Skeletal muscle tissue (tissue), 4 donors: ENCODE results near the gene HFM1. TPM values are rescaled to one million over a fixed set of nuclear protein-coding genes. Genes with fewer than 3 reads are reported as not detected.
"Not testable (repeated sequence)": the region's sequence is repeated elsewhere in the genome, so short reads cannot be mapped to it uniquely, and the experiment has no call there.

Experiments used
- H3K27ac ChIP-seq: one replicate; pipeline ENCODE4 v1.7.0; 2013; ENCODE audit warnings: mild to moderate bottlenecking, low read depth, low read length, inconsistent platforms
- H3K27me3 ChIP-seq, 3 donors: one replicate each; pipeline ENCODE4 v1.7.0; 2013; ENCODE audit warnings: low read length in 3 of 3; ENCODE audit not compliant: control insufficient read depth in 3 of 3, insufficient read depth in 3 of 3
- H3K36me3 ChIP-seq, 3 donors: one replicate each; pipeline ENCODE4 v1.7.0; 2013; ENCODE audit warnings: low read length in 3 of 3; ENCODE audit not compliant: control insufficient read depth in 3 of 3, insufficient read depth in 3 of 3
- H3K4me1 ChIP-seq, 3 donors: one replicate each; pipeline ENCODE4 v1.7.0; 2013; ENCODE audit warnings: low read length in 3 of 3, mild to moderate bottlenecking in 3 of 3; ENCODE audit not compliant: control insufficient read depth in 3 of 3, insufficient read depth in 3 of 3
- H3K4me3 ChIP-seq, 3 donors: one replicate each; pipeline ENCODE4 v1.7.0; 2013; ENCODE audit warnings: low read length in 3 of 3
- H3K9ac ChIP-seq, 3 donors: one replicate each; pipeline ENCODE4 v1.7.0; 2013; ENCODE audit warnings: low read length in 3 of 3, mild to moderate bottlenecking in 3 of 3, moderate library complexity in 2 of 3, low read depth in 1 of 3
- H3K9me3 ChIP-seq, 3 donors: one replicate each; pipeline ENCODE4 v1.7.0; 2013; ENCODE audit warnings: low read length in 3 of 3; ENCODE audit not compliant: control insufficient read depth in 3 of 3
- total RNA-seq: library from RNA; depleted of rRNA; stranded (reverse); fragments of >200 nt; gene quantifications from one replicate; pipeline ENCODE4 v1.2.3, GENCODE V29; 2014
- donor health status: Osteomylitis.

The HFM1 gene
- 16.2 TPM for total RNA-seq

- Histone ChIP-seq H3K9me3 (no peaks in the 10 kb centered on the region), H3K9ac (peak within 1 kb of the TSS; percentile 85 to 97 (median 89)), H3K4me3 (peak within 1 kb of the TSS; percentile 75 to 81 (median 78)), H3K4me1 (no peaks in the 10 kb centered on the region), H3K27me3 (no peaks in the 10 kb centered on the region), H3K27ac (peak within 1 kb of the TSS; percentile 89), H3K36me3 (no peaks in the 10 kb centered on the region)
These were observed at the start of gene HFM1 for GRCh38 chr1:91404151-91405012. HFM1 (minus strand) TSS chr1:91404837; CDS start chr1:91401082, 3,755 bp downstream.

GRCh38 chr1:91454136-91454535 lies 49.5 kb upstream of the HFM1 start:
- Histone ChIP-seq H3K4me3 (no peak overlapping the region), H3K36me3 (no peaks in the 10 kb centered on the region), H3K4me1 (peaks cover 0 to 4% (median 0%) of the 10 kb centered on the region in 3 donors), H3K27ac (no peak overlapping the region), H3K27me3 (no peaks in the 10 kb centered on the region), H3K9me3 (no peaks in the 10 kb centered on the region), H3K9ac (no peak overlapping the region)

GRCh38 chr1:91450260-91450659 lies 45.6 kb upstream of the HFM1 start:
- no peaks in the 10 kb centered on the region for H3K27me3 ChIP-seq
- no peak overlapping the region for H3K9ac ChIP-seq
- H3K27ac ChIP-seq, result no peak overlapping the region
- H3K4me1 ChIP-seq, result peaks cover 0 to 4% (median 0%) of the 10 kb centered on the region in 3 donors
- H3K4me3 ChIP-seq, result no peak overlapping the region
- no peaks in the 10 kb centered on the region for H3K9me3 ChIP-seq
- no peaks in the 10 kb centered on the region for H3K36me3 ChIP-seq

GRCh38 chr1:91447782-91448181 lies 43.1 kb upstream of the HFM1 start:
- H3K36me3 ChIP-seq, H3K9ac ChIP-seq, H3K4me1 ChIP-seq, H3K9me3 ChIP-seq, H3K27ac ChIP-seq, H3K4me3 ChIP-seq, H3K27me3 ChIP-seq: not testable (repeated sequence)

- not testable (repeated sequence) for H3K27me3 ChIP-seq, H3K9ac ChIP-seq, H3K9me3 ChIP-seq, H3K27ac ChIP-seq, H3K36me3 ChIP-seq, H3K4me1 ChIP-seq, H3K4me3 ChIP-seq
These were observed 37.3 kb upstream of the HFM1 start for GRCh38 chr1:91441980-91442379.

- Histone ChIP-seq H3K9me3 (no peaks in the 10 kb centered on the region), H3K9ac (no peak overlapping the region), H3K27me3 (no peaks in the 10 kb centered on the region), H3K4me1 (no peaks in the 10 kb centered on the region), H3K4me3 (no peak overlapping the region), H3K27ac (no peak overlapping the region), H3K36me3 (no peaks in the 10 kb centered on the region)
These were observed 36.2 kb upstream of the HFM1 start for GRCh38 chr1:91440847-91441246.

- H3K27me3 ChIP-seq, result no peaks in the 10 kb centered on the region
- no peaks in the 10 kb centered on the region for H3K4me1 ChIP-seq
- H3K9me3 ChIP-seq, result no peaks in the 10 kb centered on the region
- H3K27ac ChIP-seq, result no peak overlapping the region
- H3K4me3 ChIP-seq, result no peak overlapping the region
- no peak overlapping the region for H3K9ac ChIP-seq
- no peaks in the 10 kb centered on the region for H3K36me3 ChIP-seq
These were observed 34.4 kb upstream of the HFM1 start for GRCh38 chr1:91439016-91439415.

- H3K4me1 ChIP-seq, result no peaks in the 10 kb centered on the region
- no peaks in the 10 kb centered on the region for H3K36me3 ChIP-seq
- no peak overlapping the region for H3K27ac ChIP-seq
- H3K9me3 ChIP-seq, result no peaks in the 10 kb centered on the region
- H3K9ac ChIP-seq, result no peak overlapping the region
- H3K27me3 ChIP-seq, result peaks cover 0 to 4% (median 3%) of the 10 kb centered on the region in 3 donors
- H3K4me3 ChIP-seq, result no peak overlapping the region
These were observed 23.7 kb upstream of the HFM1 start for GRCh38 chr1:91428182-91428798.

- Histone ChIP-seq H3K27me3 (peaks cover 0 to 4% (median 3%) of the 10 kb centered on the region in 3 donors), H3K36me3 (no peaks in the 10 kb centered on the region), H3K9ac (no peak overlapping the region), H3K27ac (no peak overlapping the region), H3K4me1 (no peaks in the 10 kb centered on the region), H3K9me3 (no peaks in the 10 kb centered on the region), H3K4me3 (no peak overlapping the region)
These were observed 23.1 kb upstream of the HFM1 start for GRCh38 chr1:91427741-91428140.

GRCh38 chr1:91422523-91422922 lies 17.9 kb upstream of the HFM1 start:
- not testable (repeated sequence) for H3K9ac ChIP-seq, H3K27me3 ChIP-seq, H3K9me3 ChIP-seq, H3K4me1 ChIP-seq, H3K36me3 ChIP-seq, H3K27ac ChIP-seq, H3K4me3 ChIP-seq
